Dendritic cell treated with granulocyte-macrophage colony-stimulating factor and Interleukin-4, amounts not matched to agents 40 ng/mL and 50 ng/mL, for 4 days (primary cell): ENCODE results near the gene ZNF414.

Experiments used
- H3K27ac Mint-ChIP-seq: one replicate; pipeline ENCODE4 v1.8.0; 2022; ENCODE audit warnings: mild to moderate bottlenecking, mixed read lengths
- H3K27me3 Mint-ChIP-seq: one replicate; pipeline ENCODE4 v1.8.0; 2022; ENCODE audit warnings: mild to moderate bottlenecking, mixed read lengths
- H3K36me3 Mint-ChIP-seq: one replicate; pipeline ENCODE4 v1.8.0; 2022; ENCODE audit warnings: low read depth, mixed read lengths
- H3K4me1 Mint-ChIP-seq: one replicate; pipeline ENCODE4 v1.8.0; 2022; ENCODE audit warnings: low read depth, mixed read lengths
- H3K4me3 Mint-ChIP-seq: one replicate; pipeline ENCODE4 v1.8.0; 2022; ENCODE audit warnings: mild to moderate bottlenecking, moderate library complexity, mixed read lengths
- H3K9me3 Mint-ChIP-seq: one replicate; pipeline ENCODE4 v1.8.0; 2022; ENCODE audit warnings: mixed read lengths
- intact Hi-C: fragments of 100-400 bp; cut with micrococcal nuclease; formaldehyde crosslinking; loops from one replicate; pipeline ENCODE4 v1.15.0; 2022

ZNF414 gene

DNA sequence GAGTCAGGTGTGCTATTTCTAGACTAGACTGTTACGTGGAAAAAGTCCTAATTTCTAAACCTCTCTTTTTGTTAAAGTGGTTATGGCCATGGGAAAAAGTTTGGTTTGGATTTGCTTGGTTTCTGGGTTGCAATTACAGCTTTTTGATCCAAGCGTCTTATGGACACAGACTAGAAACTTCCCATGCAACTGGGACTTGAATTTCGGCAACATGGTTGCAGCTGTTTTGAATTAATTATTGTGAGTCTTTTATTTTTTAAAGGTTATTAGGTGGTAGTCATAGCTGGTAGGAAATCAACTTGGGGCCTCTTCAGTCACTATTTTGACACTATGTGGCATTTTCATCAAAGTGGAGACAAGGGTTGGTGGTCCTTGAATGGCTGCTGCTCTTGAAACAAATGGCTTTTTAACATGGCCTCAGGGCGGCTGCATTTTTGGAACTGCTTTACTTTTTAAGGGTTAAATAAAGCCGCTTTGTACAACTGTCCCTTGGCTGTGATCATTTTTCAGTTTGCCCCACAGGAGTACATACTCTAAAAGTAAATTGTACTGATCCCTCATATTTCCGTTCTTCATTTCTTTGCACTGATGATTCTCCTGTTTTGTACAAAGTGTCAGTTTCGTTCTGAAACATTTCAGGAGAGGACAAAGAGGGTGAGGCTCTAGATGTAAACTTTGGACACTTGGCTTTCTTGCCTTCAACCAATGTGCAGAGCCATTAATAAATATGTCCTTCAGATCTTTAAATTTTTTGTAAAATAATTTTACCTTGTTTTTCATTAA lies 53.3 kb downstream of the ZNF414 start:
- H3K27me3 Mint-ChIP-seq = no peaks in the 10 kb centered on the region
- no peak overlapping the region for H3K4me3 Mint-ChIP-seq
- intact Hi-C loops = no loop called here
- peaks cover 87% of the 10 kb centered on the region for H3K36me3 Mint-ChIP-seq
- no peak overlapping the region for H3K27ac Mint-ChIP-seq
- H3K4me1 Mint-ChIP-seq = peaks cover 39% of the 10 kb centered on the region
- H3K9me3 Mint-ChIP-seq = no peaks in the 10 kb centered on the region
